ENCODE measurements around the gene AUP1. TPM values are rescaled to one million over a fixed set of nuclear protein-coding genes. Genes with fewer than 3 reads are reported as not detected.
A peak's percentile ranks its signal among the peaks of the same experiment; 100 is the strongest.

The AUP1 gene
- total RNA-seq, 1 donor from 2014 or later = 143 TPM

DNA sequence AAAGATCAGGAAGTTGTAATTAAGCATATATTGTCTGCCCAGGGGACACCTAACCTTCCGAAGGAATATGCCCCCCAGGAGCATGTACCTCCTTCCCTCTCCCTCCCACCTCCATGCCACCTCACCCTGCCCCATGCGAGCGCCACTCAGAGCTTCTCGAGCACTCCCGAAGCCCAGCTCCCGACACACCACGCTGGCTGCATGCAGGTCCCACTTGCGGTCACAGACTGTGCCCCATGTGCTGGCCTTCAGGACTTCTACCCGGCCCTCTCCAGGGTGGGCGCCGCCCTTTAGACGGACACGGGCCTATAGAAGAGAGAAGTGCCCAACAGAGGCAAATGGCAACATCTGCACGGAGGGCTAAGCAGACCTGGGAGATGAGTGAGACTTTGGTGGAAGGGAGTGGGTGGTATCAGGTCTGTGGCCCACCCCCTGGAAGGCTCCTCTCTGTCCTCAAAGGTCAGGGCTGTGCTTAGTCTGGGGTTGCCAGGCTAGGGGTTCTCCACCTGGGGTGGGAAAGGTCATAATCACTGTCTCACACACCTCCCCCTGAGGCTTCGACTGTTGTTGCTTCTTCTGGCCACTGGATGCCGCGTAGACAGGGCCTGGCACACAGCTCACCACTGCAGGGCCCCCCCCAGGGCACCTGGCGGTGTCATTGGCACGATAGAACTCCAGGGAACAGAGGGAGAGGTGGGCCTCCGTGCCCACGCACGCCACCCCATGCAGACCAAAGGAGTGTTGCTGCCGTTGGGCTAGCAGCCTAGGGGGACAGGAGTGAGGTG is 6.9 kb upstream of the AUP1 start:
- Histone ChIP-seq H3K36me3 (ENCODE audit: control insufficient read depth, insufficient read depth, low read length) (no peaks in the 10 kb centered on the region), H3K4me3 (ENCODE audit: low read depth, low read length) (no peak overlapping the region), H3K27me3 (ENCODE audit: control insufficient read depth, insufficient read depth, low read length) (no peaks in the 10 kb centered on the region)
- DNase-seq (ENCODE audit: low read depth) = no peak
- TF ChIP-seq, protein P1, sequence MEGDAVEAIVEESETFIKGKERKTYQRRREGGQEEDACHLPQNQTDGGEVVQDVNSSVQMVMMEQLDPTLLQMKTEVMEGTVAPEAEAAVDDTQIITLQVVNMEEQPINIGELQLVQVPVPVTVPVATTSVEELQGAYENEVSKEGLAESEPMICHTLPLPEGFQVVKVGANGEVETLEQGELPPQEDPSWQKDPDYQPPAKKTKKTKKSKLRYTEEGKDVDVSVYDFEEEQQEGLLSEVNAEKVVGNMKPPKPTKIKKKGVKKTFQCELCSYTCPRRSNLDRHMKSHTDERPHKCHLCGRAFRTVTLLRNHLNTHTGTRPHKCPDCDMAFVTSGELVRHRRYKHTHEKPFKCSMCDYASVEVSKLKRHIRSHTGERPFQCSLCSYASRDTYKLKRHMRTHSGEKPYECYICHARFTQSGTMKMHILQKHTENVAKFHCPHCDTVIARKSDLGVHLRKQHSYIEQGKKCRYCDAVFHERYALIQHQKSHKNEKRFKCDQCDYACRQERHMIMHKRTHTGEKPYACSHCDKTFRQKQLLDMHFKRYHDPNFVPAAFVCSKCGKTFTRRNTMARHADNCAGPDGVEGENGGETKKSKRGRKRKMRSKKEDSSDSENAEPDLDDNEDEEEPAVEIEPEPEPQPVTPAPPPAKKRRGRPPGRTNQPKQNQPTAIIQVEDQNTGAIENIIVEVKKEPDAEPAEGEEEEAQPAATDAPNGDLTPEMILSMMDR (IDR thresholded peaks at IDR 0.05; ENCODE audit: insufficient read depth, low read length, poor library complexity, severe bottlenecking) = no peak

DNA sequence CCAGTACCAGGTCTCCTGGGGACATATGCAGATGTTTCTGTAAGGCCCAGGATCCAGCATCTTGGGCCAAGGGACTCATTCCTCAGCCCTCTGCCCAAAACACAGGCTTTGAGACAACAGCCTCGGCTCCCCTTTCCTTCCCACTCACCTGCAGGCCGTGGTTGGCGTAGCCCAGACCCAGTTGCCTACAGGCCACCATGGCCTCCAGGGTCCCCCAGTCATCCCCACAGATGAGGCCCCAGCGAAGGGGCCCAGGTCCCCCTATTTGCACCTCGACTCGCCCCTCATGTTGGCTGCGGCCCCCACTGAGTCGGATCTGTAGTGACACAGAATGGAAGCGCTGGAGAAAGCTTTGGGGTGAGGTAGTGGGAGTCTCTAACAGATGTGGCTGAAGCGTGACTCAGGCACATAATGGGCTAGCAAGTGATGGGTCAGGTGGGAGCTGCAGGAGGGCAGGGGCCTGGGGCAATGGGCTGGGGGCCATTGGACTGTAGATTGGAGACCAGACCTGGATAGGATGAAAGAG is 6.0 kb upstream of the AUP1 start:
- no peak for DNase-seq (ENCODE audit: low read depth)
- Histone ChIP-seq H3K27me3 (ENCODE audit: control insufficient read depth, insufficient read depth, low read length) (no peaks in the 10 kb centered on the region), H3K36me3 (ENCODE audit: control insufficient read depth, insufficient read depth, low read length) (no peaks in the 10 kb centered on the region), H3K4me3 (ENCODE audit: low read depth, low read length) (no peak overlapping the region)
- TF ChIP-seq, protein P1 (IDR thresholded peaks at IDR 0.05; ENCODE audit: insufficient read depth, low read length, poor library complexity, severe bottlenecking) = no peak

DNA sequence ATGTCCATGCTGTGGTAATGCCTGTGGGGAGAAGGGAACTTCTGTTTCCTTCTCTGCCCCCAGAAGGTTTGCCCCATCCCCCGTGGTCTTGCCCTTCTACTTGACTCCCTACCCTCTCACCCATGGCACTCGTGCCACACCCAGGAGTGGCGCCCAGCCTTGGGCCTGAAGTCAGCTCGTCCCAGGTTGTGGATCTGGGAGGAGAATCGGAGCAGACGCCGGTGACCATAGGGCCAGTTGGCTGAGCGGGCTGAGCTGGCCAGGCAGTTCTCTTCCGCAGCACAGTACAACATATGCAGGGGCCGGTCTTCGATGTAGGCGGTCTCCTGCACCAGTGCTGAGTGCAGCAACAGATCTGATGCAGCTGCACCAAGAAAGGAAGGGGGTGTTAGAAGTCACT is 4.9 kb upstream of the AUP1 start:
- Histone ChIP-seq H3K36me3 (ENCODE audit: control insufficient read depth, insufficient read depth, low read length) (no peaks in the 10 kb centered on the region), H3K27me3 (ENCODE audit: control insufficient read depth, insufficient read depth, low read length) (no peaks in the 10 kb centered on the region), H3K4me3 (ENCODE audit: low read depth, low read length) (no peak overlapping the region)
- TF ChIP-seq, protein P1 (IDR thresholded peaks at IDR 0.05; ENCODE audit: insufficient read depth, low read length, poor library complexity, severe bottlenecking) = no peak
- DNase-seq (ENCODE audit: low read depth) = no peak

DNA sequence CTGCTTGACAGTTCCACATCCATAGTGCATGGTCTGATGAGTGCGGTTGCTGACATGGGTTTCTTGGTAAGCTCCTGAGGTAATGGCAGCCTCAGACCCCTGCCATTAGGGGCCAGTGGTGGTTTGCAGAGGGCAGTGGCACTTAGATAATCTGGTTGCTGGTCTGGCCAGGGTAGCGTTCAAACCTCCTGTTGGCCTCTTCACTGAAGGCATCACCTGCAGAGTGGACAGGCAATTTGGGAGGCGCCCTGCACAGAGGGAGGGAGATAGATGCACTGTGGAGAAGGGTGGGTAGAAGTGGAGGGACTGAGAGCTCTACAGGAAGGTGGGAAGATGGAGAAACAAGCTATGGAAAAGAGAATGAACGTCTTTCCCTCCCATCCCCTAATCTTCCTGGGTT is 4.0 kb upstream of the AUP1 start:
- no peaks in the 10 kb centered on the region for H3K36me3 ChIP-seq (ENCODE audit: control insufficient read depth, insufficient read depth, low read length)
- DNase-seq (ENCODE audit: low read depth) = no peak
- no peak overlapping the region for H3K4me3 ChIP-seq (ENCODE audit: low read depth, low read length)
- TF ChIP-seq, protein P1 (IDR thresholded peaks at IDR 0.05; ENCODE audit: insufficient read depth, low read length, poor library complexity, severe bottlenecking) = no peak
- H3K27me3 ChIP-seq (ENCODE audit: control insufficient read depth, insufficient read depth, low read length) = no peaks in the 10 kb centered on the region

- Histone ChIP-seq H3K4me3 (ENCODE audit: low read depth, low read length) (no peak overlapping the region), H3K36me3 (ENCODE audit: control insufficient read depth, insufficient read depth, low read length) (no peaks in the 10 kb centered on the region), H3K27me3 (ENCODE audit: control insufficient read depth, insufficient read depth, low read length) (no peaks in the 10 kb centered on the region)
- DNase-seq (ENCODE audit: low read depth) = no peak
- TF ChIP-seq, protein P1 (IDR thresholded peaks at IDR 0.05; ENCODE audit: insufficient read depth, low read length, poor library complexity, severe bottlenecking) = peak; percentile 29
These were observed 2.7 kb upstream of the AUP1 start for GRCh38 chr2:74532222-74532621.

DNA sequence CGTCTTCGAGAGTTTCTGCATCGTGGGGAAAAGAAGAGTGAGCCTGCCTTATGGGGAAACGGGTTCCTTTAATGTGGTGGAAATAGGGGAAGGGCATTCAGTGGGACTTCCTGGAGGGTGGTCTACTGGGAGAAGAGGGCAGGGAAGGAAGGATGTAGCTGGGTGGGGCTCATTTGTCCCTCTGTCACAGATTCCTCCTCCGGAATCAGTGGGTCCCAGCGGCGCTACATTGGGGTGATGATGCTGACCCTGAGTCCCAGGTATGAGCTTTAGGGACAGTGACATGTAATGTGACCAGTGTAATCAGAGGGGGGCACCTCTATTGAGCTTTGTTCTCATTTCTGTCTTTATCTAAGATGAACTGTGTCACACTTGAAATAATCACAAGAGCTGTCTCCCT is 2.2 kb upstream of the AUP1 start:
- TF ChIP-seq, protein P1 (IDR thresholded peaks at IDR 0.05; ENCODE audit: insufficient read depth, low read length, poor library complexity, severe bottlenecking) = no peak
- Histone ChIP-seq H3K4me3 (ENCODE audit: low read depth, low read length) (no peak overlapping the region), H3K36me3 (ENCODE audit: control insufficient read depth, insufficient read depth, low read length) (peaks cover 3% of the 10 kb centered on the region), H3K27me3 (ENCODE audit: control insufficient read depth, insufficient read depth, low read length) (no peaks in the 10 kb centered on the region)
- DNase-seq (ENCODE audit: low read depth) = no peak

Data from kidney epithelial cell (primary cell).